ENCODE results near the gene ZNF106. TPM values are rescaled to one million over a fixed set of nuclear protein-coding genes. Genes with fewer than 3 reads are reported as not detected.

ZNF106 gene
- total RNA-seq, 1 experiment from 2014 or later: 64.3 TPM

- Histone ChIP-seq H3K9me3 (ENCODE audit: control insufficient read depth, insufficient read depth, low read depth, low read length) (no peaks in the 10 kb centered on the region), H3K4me1 (ENCODE audit: control insufficient read depth, insufficient read depth, low read length) (no peaks in the 10 kb centered on the region), H3K4me3 (ENCODE audit: low read depth in 2 of 2, low read length in 2 of 2) (no peak overlapping the region), H3K36me3 (ENCODE audit: control insufficient read depth, insufficient read depth, low read length) (no peaks in the 10 kb centered on the region), H3K27me3 (ENCODE audit: control insufficient read depth, insufficient read depth, low read length) (no peaks in the 10 kb centered on the region), H3K27ac (ENCODE audit: low read length) (no peak overlapping the region)
- ChIA-PET POLR2A (no interaction called here), CTCF (no interaction called here)
- intact Hi-C loops (cut with micrococcal nuclease; ENCODE audit: unreplicated experiment) (no loop called here), in situ Hi-C loops (cut with HindIII; ENCODE audit: low pct_unique_long_range_greater_than_20kb, low sequenced_read_pairs) (no loop called here)
- TF ChIP-seq SIN3A (IDR thresholded peaks at IDR 0.05; ENCODE audit: borderline replicate concordance, insufficient read depth, low read depth, low read length): no peak
- no peak for TF ChIP-seq TCF7L2 (IDR thresholded peaks at IDR 0.05; ENCODE audit: low read depth, low read length)
- no peak for TF ChIP-seq POLR2AphosphoS5 (IDR thresholded peaks at IDR 0.05; ENCODE audit: low read depth, low read length)
- TF ChIP-seq CTCF (IDR thresholded peaks at IDR 0.05): no peak
- TF ChIP-seq REST (IDR thresholded peaks at IDR 0.05; ENCODE audit: insufficient read depth in 1 of 2, low read depth in 2 of 2, low read length in 1 of 2): no peak
- ATAC-seq (no peak), DNase-seq (ENCODE audit: low read depth, low spot score) (no peak)
- no TSS peak for BruUV-seq (replicated peaks)
These were observed 16.1 kb downstream of the ZNF106 start for GRCh38 chr15:42474827-42475226.

- DNase-seq (ENCODE audit: low read depth, low spot score) (no peak), ATAC-seq (no peak)
- Histone ChIP-seq H3K9me3 (ENCODE audit: control insufficient read depth, insufficient read depth, low read depth, low read length) (no peaks in the 10 kb centered on the region), H3K27ac (ENCODE audit: low read length) (no peak overlapping the region), H3K27me3 (ENCODE audit: control insufficient read depth, insufficient read depth, low read length) (no peaks in the 10 kb centered on the region), H3K4me3 (ENCODE audit: low read depth in 2 of 2, low read length in 2 of 2) (no peak overlapping the region), H3K4me1 (ENCODE audit: control insufficient read depth, insufficient read depth, low read length) (no peaks in the 10 kb centered on the region), H3K36me3 (ENCODE audit: control insufficient read depth, insufficient read depth, low read length) (no peaks in the 10 kb centered on the region)
- intact Hi-C loops (cut with micrococcal nuclease; ENCODE audit: unreplicated experiment) (no loop called here), in situ Hi-C loops (cut with HindIII; ENCODE audit: low pct_unique_long_range_greater_than_20kb, low sequenced_read_pairs) (no loop called here)
- POLR2A ChIA-PET: interaction anchor here (1.0 kb wide), 1 partner anchor 39 kb away, joined by 3 read pairs; no protein-coding TSS in a partner anchor
- CTCF ChIA-PET: no interaction called here
- BruUV-seq (replicated peaks): no TSS peak
- TF ChIP-seq CTCF (IDR thresholded peaks at IDR 0.05) (no peak), POLR2AphosphoS5 (IDR thresholded peaks at IDR 0.05; ENCODE audit: low read depth, low read length) (no peak), SIN3A (IDR thresholded peaks at IDR 0.05; ENCODE audit: borderline replicate concordance, insufficient read depth, low read depth, low read length) (no peak), REST (IDR thresholded peaks at IDR 0.05; ENCODE audit: insufficient read depth in 1 of 2, low read depth in 2 of 2, low read length in 1 of 2) (no peak), TCF7L2 (IDR thresholded peaks at IDR 0.05; ENCODE audit: low read depth, low read length) (no peak)
These were observed 19.9 kb downstream of the ZNF106 start for GRCh38 chr15:42471002-42471401.
